Stimulated activated CD4-positive, alpha-beta T cell treated with anti-CD3 and anti-CD28 coated beads, Interleukin-4, amount 100 ng/mL, for 4 hours (primary cell): ENCODE results near the gene KIF13A.
"Not testable (repeated sequence)": the region's sequence is repeated elsewhere in the genome, so short reads cannot be mapped to it uniquely, and the experiment has no call there.

Experiments
- DNase-seq, 2 experiments: peaks; one replicate each; pipeline ENCODE4 v3.0.0-alpha.2; 2020

KIF13A gene

GRCh38 chr6:17762651-17763050 lies 224.8 kb downstream of the KIF13A start:
- no peak for DNase-seq

GRCh38 chr6:17758119-17758518 lies 229.3 kb downstream of the KIF13A start:
- no peak for DNase-seq

- no peak for DNase-seq
Observed at GRCh38 chr6:17754254-17754653, 233.2 kb downstream of the KIF13A start.

GRCh38 chr6:17745324-17745723 lies 242.1 kb downstream of the KIF13A start:
- DNase-seq, result not testable (repeated sequence)

- DNase-seq, result not testable (repeated sequence)
Observed at GRCh38 chr6:17744757-17745308, 242.6 kb downstream of the KIF13A start.

GRCh38 chr6:17744019-17744756 lies 243.2 kb downstream of the KIF13A start:
- DNase-seq, result no peak

- DNase-seq, result no peak
Observed at GRCh38 chr6:17741507-17741906, 245.9 kb downstream of the KIF13A start.

GRCh38 chr6:17740559-17741220 lies 246.7 kb downstream of the KIF13A start:
- no peak for DNase-seq

GRCh38 chr6:17737704-17738252 lies 249.7 kb downstream of the KIF13A start:
- no peak for DNase-seq

- not testable (repeated sequence) for DNase-seq
Observed at GRCh38 chr6:17735311-17735710, 252.1 kb downstream of the KIF13A start.

GRCh38 chr6:17730078-17730704 lies 257.2 kb downstream of the KIF13A start:
- DNase-seq, result no peak

GRCh38 chr6:17729223-17730077 lies 258.0 kb downstream of the KIF13A start:
- no peak for DNase-seq

GRCh38 chr6:17728551-17729222 lies 258.7 kb downstream of the KIF13A start:
- DNase-seq, result no peak

GRCh38 chr6:17725083-17725482 lies 262.4 kb downstream of the KIF13A start:
- DNase-seq, result no peak

GRCh38 chr6:17724341-17724740 lies 263.1 kb downstream of the KIF13A start:
- no peak for DNase-seq

- DNase-seq, result no peak
Observed at GRCh38 chr6:17721671-17722070, 265.8 kb downstream of the KIF13A start.

GRCh38 chr6:17719323-17720041 lies 268.0 kb downstream of the KIF13A start:
- no peak for DNase-seq

- no peak for DNase-seq
Observed at GRCh38 chr6:17716221-17716620, 271.2 kb downstream of the KIF13A start.

- peak; percentile 19 to 22 for DNase-seq
Observed at GRCh38 chr6:17714879-17715851, 272.3 kb downstream of the KIF13A start.

- DNase-seq, result no peak
Observed at GRCh38 chr6:17714177-17714576, 273.3 kb downstream of the KIF13A start.
